Middle frontal gyrus (tissue), 1 donor: Measurements from ENCODE around the gene PCBD1.
"Not testable (repeated sequence)": the region's sequence is repeated elsewhere in the genome, so short reads cannot be mapped to it uniquely, and the experiment has no call there.

Experiments
- DNase-seq: peaks from one replicate; pipeline ENCODE4 v3.0.0-alpha.2; 2015; ENCODE audit warnings: low spot score; ENCODE audit errors: extremely low spot score

The PCBD1 gene

DNA sequence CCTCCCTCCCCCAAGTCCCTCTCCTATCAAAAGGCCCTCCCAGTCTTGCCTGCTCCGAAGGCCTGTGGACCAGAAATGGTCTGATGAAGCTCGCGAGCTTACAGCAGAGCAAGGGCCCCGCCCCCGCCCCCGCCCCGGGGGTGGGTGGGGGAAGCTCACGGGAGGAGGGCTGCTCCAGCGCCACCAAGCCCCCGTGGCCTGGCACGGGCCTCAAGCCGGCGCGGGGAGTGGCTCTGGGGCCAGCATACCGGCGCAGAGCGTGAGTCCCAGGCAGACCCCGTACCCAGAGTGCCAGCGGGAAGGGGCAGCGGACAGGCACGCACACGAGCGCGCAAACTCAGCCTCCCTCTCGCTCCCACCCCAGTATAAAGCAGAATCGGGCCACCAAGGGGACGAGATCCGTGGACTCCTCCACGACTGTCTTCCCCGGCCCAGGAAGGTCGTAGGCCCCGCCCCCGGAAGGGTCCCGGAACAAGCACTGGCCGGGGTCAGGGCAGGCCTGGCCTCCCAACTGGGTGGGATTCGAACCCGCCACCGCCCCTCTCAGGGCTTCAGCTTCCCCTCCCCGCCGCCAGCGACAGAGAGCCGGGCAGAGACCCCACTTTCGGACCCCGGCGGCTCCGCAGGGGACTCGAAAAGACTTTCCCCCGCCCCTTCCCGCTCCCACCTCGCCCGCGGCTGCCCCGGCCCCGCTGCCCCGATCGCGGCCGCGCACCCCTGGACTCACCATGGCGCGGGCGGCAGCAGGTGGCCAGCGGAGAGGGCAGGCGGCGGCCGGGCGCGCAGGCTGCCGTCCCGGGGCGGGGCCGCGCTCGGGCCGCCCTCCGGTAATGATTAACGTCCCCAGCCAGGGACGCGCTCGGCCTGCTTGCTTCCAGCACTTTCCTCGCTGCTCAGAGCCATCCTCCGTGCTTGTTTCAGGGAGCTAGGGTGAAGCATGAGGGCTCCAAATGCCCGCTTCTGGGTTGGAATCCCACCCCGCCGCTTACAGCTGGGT lies at the start of gene PCBD1:
PCBD1 (minus strand) TSS at position 762 of the 997 bp plus-strand sequence; CDS start at position 730, 32 bp downstream.
- DNase-seq: no peak

DNA sequence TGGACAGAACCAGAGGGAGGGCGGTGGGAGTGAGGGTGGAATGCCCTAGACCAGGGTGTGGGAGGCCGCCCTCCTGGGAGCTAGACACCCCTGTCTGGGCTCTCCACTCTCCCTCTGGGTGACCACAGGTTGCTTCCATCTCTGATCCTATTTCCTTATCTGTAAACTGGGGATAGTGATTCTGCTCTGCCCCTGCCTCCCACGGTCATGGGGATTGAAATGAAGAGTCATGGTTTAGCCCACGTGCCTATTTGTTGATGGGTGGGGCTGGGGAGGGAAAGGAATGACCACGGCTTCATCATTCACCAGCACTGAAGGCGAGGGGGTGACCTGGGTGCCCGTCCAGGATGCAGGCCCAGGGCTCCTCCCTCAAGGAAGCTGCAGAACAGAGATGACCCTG lies 49.3 kb upstream of the PCBD1 start:
- no peak for DNase-seq

DNA sequence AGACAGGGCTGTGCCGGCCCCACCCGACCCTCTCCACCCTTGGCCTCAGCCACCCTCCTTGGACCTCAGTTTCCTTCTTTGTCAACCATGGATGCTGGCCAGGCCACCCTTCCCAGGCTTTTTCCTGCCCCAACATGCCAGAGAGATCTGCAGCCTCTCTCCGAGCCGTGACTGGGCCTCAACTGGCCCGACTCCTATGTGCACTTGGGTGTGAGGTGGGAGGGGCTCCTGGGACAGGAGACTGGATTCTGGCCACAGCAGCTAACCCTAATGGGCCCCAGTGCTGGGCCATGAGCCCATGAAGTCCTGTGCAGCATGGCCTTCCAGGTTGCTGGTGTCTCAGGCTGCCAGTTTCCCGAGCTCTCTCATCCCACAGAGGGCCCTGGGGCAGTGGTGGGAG lies 47.7 kb upstream of the PCBD1 start:
- DNase-seq: no peak

DNA sequence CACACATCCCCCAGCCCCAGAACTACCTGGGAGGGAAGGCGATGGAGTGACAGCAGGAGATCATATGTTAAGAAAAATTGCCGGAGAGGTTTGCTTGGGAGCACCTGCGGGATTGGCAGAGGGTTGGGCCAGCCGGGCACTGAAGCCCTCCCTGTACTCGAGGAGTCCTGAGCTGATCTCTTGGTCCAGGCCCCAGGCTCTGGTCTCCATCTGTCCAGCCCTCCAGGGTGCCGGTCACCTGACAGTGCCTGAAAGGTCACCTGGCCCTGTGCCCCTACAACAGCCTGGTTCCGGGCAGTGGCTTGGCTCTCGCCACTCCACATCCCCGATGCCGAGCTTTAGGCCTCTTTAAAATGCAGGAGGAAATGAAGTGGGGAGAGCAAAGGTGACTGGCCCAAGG lies 47.3 kb upstream of the PCBD1 start:
- no peak for DNase-seq

DNA sequence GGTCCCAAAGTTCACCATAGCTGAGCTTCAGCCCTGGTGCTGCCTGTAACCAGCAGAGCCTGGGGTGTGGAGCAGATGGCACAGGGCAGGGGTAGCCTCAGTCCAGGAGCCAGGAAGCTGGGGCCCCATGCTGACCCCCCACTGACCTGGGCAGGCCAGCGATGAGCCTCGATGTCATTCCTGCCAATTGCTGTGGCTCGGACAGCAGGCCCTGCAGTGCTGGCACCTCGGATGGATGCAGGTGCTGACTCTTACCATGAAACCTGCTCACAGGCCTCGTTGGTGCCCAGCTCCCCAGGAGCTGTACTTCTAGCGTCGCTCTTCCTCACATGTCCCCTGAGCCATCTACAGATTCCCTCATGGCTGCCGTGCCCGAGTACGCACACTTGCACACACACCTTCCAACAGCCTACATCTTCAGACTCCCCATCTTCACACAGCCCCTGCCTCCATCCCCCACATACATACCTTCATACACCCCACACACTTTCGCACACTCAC lies 46.8 kb upstream of the PCBD1 start:
- DNase-seq: no peak

DNA sequence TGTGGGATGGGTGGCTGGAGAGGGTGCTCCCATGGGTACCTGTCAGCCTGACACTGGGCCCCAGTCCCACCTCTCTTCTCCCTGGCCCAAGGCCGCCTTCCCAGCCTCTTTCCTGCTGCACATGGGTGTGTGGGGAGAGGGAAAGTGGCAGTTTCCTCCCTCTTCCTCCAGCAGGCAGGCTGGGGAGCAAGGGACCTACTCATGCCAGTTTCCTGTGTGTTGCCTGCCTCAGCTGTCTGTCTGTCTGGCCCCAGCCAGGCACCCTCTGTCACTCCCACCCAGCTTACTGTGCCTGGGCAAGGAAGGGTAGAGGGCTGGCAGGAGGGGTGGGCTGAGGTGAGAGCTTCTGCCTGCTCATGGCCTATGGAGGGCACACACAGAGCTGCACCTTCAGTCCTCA lies 46.3 kb upstream of the PCBD1 start:
- DNase-seq: no peak

DNA sequence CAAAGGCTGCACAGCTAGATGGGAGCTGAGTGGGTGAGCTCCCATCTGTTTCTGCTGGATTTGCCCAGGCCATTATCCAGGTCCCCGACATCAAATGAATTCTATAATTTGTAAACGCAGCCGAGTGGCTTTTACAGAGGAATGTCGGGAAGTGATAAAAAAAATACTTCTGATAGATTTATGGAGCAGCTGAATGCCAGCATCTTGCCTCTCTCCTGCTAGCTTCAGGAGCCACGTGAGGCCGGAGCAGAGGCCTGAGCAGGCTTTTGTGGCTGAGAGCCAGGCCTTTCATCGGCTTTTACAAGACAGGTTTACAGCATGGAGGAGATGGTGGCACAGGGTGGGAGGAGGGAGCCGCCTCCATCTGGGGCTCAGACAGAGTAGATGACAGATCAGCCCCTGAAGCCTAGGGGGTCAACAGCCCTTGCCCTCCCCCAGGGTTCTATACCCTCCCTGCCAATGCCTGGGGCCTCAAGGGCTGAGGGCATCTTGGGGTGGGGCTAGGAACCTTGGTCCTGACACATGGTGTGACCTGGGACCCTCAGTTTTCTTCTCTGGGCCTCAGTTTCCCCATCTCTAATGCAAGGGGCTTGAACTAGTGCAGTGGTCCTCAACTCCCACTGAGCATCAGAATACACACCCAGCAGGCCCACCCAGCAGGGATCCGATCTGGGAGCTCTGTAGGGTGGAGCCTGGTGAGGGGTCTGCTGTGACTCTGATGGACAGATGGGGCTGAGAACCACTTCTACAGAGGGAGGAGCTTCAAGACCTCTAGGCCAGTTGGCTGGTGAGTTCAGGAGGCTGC lies 44.2 kb upstream of the PCBD1 start:
- DNase-seq: no peak

DNA sequence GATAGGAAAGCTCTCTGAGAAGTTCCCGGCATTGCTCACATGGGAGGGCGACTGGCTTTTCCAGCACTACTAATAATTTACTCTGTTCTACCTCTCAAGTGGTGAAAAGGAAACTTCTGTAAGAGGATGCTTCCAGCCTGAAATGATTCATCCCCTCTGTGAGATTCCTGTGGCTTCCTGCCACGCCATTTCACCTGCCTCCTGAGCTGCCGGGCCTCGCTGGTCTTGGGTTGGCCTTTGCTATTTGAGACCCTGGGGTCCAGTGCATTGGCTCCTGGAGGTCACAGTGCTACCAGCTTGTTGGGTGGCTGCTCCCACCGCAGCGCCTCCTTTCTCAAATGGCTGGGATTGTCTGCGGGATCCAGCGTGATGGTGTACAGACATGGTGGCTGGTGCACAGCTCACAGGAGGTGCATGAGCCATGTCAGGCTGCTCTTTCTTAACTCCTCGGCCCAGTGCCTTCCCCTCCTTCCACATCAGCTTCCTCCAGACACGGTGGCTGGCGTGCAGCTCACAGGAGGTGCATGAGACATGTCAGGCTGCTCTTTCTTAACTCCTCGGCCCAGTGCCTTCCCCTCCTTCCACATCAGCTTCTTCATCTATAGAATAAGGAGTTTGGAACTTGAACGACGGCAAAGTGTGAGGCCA lies 42.9 kb upstream of the PCBD1 start:
- DNase-seq: no peak

DNA sequence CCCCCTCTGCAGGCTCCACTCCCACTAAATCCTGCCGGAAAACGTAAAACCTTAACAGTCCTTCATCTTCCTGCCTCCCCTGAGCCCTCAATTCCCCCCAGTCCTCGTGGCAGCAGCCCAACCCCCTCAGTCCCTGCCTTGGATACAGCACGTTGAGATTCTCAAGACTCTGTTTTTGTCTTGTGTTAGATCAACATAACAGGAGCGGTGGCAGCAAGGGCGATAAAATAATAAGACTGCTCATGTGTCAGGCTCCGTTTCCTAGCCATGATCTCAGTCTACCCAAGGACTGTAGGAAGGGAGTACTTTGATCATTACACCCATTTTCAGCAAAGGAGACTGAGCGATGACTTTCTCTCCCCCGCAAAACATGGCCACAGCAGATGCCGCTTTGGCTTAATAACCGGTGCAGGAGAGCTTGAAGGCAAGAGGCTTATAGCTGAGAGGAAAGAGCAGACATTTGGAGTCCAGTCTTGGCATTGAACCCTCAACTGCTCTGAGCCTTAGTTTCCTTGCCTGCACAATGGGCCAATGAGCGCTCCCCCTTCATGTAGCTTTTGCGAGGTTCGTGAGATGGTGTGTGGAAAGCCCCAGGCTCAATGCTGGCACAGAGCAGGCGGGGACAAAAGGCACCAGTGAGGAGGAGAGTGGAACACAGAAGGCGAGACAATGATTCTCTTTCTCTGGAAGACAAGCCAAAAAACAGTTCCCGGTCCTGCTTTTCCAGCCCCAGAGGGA lies 42.1 kb upstream of the PCBD1 start:
- no peak for DNase-seq

DNA sequence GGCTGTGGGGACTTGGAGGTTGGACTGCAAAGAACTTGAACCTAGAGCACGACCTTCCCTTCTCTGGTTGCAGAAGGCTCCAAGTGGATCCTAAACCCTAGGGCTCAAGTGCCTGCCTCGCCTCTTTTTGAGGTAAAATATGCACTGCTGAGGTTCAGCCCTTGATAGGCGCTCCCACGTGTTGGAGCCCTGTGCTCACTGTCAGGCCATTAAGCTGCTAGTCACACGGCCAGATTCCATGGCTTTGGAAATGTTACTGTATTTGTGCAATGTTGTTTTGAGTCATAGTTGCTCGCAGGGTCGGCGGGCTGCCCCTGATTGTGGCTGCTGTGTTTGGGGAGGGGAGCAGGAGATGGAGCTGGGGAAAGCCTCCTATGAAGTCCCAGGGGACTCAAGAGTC lies 39.8 kb upstream of the PCBD1 start:
- DNase-seq: no peak

DNA sequence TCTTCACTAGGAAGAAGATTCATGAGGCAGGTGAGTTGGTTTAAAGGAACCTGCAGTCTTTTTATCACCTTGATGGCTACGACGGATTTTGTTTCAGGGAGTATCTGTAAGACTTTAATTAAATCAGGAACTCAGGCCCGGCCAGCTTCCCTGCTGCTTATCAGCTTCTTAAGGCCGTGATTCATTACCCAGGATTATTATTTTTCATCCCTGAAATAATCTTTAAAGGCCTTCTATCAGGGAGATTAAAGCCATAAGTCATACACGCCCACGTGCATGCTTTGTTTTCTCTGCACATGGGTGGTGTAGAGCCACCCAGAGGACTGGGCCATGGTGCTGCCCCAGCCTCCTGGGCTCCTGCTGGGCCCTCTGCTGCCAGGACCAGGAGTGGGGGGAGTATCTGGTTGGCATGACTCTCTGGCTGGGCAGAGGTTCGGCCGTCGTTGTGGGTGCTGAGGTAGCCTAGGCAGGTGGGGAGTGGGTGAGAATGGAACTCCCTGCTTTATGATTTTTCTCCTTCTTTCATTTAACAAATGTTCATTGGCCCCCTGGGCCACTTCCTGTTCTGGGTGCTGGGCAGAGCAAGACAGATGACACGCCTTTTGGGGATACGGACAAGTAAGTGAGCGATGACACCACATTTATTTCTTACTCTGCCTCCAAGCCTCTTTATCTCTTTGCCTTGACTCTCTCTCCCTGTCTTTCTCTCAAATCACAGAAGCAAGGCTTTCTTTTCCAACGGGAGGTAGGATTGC lies 39.0 kb upstream of the PCBD1 start:
- no peak for DNase-seq

DNA sequence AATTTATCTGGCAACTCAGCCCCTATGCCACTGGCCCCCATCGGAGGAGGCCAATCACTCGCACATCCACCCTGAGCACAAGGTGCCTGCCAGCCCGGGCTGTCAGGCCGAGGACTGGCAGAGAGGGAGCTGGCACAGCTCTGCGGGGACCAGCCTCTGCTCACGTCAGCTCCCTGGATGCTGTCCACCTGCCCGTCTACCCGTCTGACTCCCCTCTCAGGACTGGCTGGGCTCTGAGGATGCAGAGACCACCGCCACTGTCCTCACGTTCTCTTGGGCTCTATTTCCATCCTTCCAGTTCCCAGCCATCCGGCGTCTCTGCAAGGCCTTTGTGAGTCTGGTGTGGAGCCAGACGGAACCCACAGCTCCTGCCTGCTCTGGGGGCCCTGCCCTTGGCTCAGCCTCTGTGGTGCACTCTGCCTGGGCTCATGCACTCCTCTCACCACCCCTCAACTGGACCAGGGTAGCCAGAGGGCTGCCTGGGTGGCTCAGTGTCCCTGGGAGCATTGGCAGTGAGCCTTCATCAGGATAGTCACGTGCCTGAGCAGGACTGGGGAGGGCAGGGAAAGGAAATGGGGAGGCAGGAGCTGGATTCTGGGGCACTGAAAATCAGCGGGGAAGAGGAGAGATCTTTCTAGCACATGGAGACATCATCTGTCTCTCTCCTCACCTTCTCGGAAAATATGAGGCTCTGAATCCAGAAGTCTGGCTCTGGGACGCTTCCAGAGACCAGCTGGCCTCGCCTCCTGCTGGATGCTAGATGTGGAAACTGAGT lies 38.0 kb upstream of the PCBD1 start:
- DNase-seq: no peak

DNA sequence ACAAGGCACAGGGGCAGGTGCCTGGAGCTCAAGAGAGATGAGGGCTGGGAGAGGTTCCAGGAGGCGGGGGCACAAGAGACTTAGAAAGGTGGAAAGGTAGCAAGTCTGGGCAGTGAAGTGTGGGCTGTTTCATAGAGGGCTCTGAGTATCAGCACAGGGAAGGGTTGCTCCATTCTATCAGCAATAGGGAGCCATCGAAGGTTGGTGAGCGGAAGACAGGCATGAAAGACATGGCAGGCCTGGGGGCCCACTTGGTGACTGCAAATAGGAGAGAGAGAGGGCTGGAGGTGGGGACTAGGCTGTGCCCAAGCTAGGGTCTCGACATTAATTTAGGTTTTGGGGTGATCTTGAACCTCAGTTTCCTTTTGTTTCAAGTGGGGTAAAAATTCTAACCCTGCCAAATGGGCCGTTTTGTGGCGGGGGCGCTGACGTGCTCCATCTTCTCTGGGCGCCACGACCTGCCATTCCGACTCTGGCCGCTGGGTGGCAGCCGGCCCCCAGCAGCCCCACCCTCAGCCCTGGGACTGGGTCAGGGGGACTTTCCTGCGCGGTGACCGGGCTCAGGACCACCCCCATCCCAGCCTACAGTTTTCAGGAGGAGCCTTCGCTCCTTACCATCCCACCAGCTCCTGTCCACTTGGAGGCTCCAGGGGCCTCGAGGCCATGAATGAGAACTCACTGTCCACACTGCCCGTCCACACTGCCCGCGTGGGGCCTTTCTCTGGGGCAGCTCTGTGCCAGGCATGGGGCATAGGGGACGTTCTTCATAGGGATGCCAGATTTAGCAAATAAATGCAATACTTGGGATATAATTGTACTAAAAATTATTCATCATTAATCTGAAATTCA lies 37.2 kb upstream of the PCBD1 start:
- DNase-seq: no peak

DNA sequence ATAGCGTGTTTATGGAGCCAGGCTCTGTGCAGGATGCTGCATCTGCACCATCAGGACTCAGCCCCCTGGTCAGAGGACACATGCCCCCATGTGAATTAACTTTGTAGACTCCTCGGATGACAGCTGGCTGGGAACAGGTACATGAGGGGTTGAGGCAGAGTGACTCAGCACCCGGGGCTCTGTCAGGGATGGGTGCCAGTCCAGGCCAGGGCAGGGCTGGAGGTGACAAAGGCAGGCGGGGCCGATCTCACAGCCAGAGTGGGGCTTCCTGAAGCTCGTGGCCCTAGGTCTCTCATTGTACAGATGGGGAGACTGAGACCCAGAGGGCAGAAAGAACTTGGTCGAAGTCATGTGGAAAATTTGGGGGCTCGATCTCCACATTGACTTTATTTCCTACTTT lies 35.3 kb upstream of the PCBD1 start:
- no peak for DNase-seq

DNA sequence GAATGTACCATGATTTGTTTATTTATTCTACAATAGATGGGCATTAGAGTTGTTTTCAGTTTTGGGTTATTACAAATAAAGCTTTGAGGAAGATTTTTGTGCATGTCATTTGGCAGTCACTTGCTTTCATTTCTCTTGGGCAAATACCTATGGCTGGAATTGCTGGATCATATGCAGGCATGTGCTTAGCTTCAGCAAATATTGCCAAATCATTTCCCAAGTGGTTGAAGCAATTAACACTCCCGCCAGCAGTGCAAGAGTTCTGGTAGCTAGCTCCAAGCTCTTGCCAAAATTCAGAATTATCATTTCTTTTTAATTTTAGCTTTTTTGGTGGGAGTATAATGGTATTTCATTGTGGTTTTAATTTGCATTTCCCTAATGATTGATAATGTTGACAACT lies 32.9 kb upstream of the PCBD1 start:
- no peak for DNase-seq

DNA sequence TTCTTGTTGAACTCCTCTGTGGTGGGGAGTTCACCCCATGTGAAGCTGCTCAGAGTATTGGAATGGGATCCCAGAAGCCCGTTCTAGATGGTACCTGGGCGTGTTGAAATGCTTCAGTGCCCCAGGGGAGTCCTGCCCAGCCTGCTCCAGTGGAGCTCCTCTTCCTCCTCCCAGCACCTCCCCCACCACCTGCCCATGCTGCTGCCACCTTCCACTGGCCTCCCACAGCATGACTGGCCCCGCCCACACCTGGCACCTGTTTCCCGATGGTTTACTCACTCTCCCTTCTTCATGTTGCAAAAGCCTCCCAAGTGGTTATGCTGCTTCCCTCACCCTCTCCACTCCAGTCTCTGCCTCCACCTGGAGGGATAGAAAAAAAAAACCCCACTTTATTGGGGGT lies 32.2 kb upstream of the PCBD1 start:
- no peak for DNase-seq

DNA sequence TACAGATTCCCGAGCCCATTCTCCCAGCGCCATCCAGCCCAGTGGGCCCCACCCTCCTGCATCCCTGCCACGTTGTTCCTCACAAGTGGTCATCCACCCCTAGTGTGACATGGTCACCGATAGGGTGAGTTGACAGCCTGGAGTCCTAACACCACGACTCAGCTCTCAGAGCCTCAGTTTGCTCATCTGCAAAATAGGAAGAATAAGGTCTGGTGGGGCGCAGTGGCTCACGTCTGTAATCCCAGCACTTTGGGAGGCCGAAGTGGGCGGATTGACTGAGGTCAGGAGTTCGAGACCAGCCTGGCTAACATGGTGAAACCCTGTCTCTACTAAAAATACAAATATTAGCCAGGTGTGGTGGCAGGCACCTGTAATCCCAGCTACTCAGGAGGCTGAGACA lies 31.5 kb upstream of the PCBD1 start:
- not testable (repeated sequence) for DNase-seq

DNA sequence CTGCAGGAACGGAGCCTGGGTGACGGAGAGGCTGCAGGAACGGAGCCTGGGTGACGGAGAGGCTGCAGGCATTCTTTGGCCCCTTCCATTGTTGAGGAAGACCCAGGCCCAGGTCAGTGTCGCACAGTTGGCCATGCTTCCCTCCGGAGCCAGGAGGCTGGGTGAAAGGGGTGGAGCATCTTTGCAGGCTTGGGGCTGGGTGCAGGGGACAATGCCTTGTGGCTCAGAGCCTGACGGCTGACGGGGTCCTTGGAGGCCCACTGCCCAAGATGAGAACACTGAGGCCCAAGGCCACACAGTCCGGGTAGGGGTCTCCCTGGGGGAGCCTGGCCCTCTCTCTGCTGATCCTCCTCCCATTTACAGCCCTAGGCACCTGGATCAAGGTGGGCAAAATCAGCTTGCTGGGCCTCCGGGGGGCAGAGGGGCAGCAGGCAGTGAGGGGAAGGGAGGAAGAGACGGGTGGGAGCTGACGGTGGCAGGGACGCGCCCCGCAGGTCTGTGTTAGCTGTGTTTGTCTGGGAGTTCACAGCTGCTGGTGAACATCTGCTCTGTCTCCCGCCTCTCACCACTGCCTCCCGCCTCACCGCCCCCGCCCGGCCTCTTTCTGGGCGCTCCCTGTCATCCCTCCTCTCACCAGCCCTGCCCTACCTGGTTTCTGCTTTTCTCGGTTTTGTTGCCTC lies 30.6 kb upstream of the PCBD1 start:
- DNase-seq: no peak
